Measurements from ENCODE around the gene MAEA.

Gene MAEA

GRCh38 chr4:1380368-1381151, 90.9 kb downstream of the MAEA start:
- DNase-seq (ENCODE audit: low read depth): no peak

- DNase-seq (ENCODE audit: low read depth): no peak
Observed at GRCh38 chr4:1381181-1381621, 91.5 kb downstream of the MAEA start.

GRCh38 chr4:1381944-1382541, 92.4 kb downstream of the MAEA start:
- DNase-seq (ENCODE audit: low read depth): no peak

GRCh38 chr4:1382776-1383727, 93.4 kb downstream of the MAEA start:
- no peak for DNase-seq (ENCODE audit: low read depth)

- DNase-seq (ENCODE audit: low read depth): no peak
Observed at GRCh38 chr4:1383728-1384591, 94.3 kb downstream of the MAEA start.

GRCh38 chr4:1384675-1385372, 95.1 kb downstream of the MAEA start:
- no peak for DNase-seq (ENCODE audit: low read depth)

GRCh38 chr4:1385373-1386340, 96.0 kb downstream of the MAEA start:
- DNase-seq (ENCODE audit: low read depth): no peak

All from T-helper 22 cell (primary cell).